CD14-positive monocyte (primary cell): ENCODE measurements around the gene CCDC32. TPM values are rescaled to one million over a fixed set of nuclear protein-coding genes. Genes with fewer than 3 reads are reported as not detected.
A peak's percentile ranks its signal among the peaks of the same experiment; 100 is the strongest.

Source experiments
- DNase-seq, 3 donors: peaks; one replicate each; pipeline ENCODE4 v3.0.0-alpha.2; 2011 to 2022
- H2AFZ ChIP-seq: 2 replicates; pipeline ENCODE4 v1.6.0; 2012; ENCODE audit warnings: mild to moderate bottlenecking, low read depth, low read length, inconsistent platforms; ENCODE audit not compliant: insufficient read depth, poor library complexity, severe bottlenecking
- H3K27ac ChIP-seq, 2 donors: 1 replicate in 1 of 2; 2 replicates in 1 of 2; pipeline ENCODE4 v1.5.1; 2012 to 2013; ENCODE audit warnings: low read length in 2 of 2, control low read depth in 1 of 2, inconsistent platforms in 1 of 2, low read depth in 1 of 2, mild to moderate bottlenecking in 1 of 2
- H3K27me3 ChIP-seq, 2 donors: one replicate each; pipeline versions ENCODE4 v1.6.0 to v1.6.1; 2011 to 2013; ENCODE audit warnings: low read length in 2 of 2; ENCODE audit not compliant: control insufficient read depth in 2 of 2, insufficient read depth in 2 of 2
- H3K36me3 ChIP-seq, 2 donors: replicated peaks in 1 of 2; 1 replicate in 1 of 2; 2 replicates in 1 of 2; pipeline versions ENCODE4 v1.5.1 to v1.6.1; 2012 to 2013; ENCODE audit warnings: low read length in 2 of 2, control low read depth in 1 of 2, inconsistent platforms in 1 of 2, mild to moderate bottlenecking in 1 of 2; ENCODE audit not compliant: insufficient read depth in 2 of 2, control insufficient read depth in 1 of 2
- H3K4me1 ChIP-seq, 2 donors: 1 replicate in 1 of 2; 2 replicates in 1 of 2; pipeline versions ENCODE4 v1.5.1 to v1.6.1; 2012 to 2013; ENCODE audit warnings: low read length in 2 of 2, control low read depth in 1 of 2, inconsistent platforms in 1 of 2, mild to moderate bottlenecking in 1 of 2, moderate library complexity in 1 of 2; ENCODE audit not compliant: insufficient read depth in 2 of 2, control insufficient read depth in 1 of 2
- H3K4me2 ChIP-seq: replicated peaks from 2 replicates; pipeline ENCODE3; 2012; ENCODE audit warnings: low read length, moderate library complexity, mild to moderate bottlenecking; ENCODE audit not compliant: poor library complexity, severe bottlenecking; ENCODE audit errors: extremely low read depth
- H3K4me3 ChIP-seq, 3 experiments: fragments of 200-600 bp in 1 of 3; sonication (generic) in 1 of 3; replicated peaks in 1 of 3; 1 replicate in 2 of 3; 2 replicates in 1 of 3; pipeline ENCODE4 v1.5.1; 2011 to 2013; ENCODE audit warnings: low read length in 3 of 3, mild to moderate bottlenecking in 3 of 3, control low read depth in 2 of 3, low read depth in 2 of 3, inconsistent platforms in 1 of 3, moderate library complexity in 1 of 3
- H3K79me2 ChIP-seq: 2 replicates; pipeline ENCODE4 v1.6.0; 2012; ENCODE audit warnings: mild to moderate bottlenecking, control low read depth, inconsistent platforms, low read length, moderate library complexity; ENCODE audit not compliant: insufficient read depth
- H3K9ac ChIP-seq: 2 replicates; pipeline ENCODE4 v1.6.0; 2017; ENCODE audit warnings: low read length, mild to moderate bottlenecking; ENCODE audit not compliant: insufficient read depth, poor library complexity, severe bottlenecking
- H3K9me3 ChIP-seq, 2 donors: replicated peaks in 1 of 2; 1 replicate in 1 of 2; 2 replicates in 1 of 2; pipeline versions ENCODE4 v1.5.1 to v1.6.1; 2012 to 2013; ENCODE audit warnings: low read length in 2 of 2, control low read depth in 1 of 2; ENCODE audit not compliant: control insufficient read depth in 1 of 2, insufficient read depth in 1 of 2
- H4K20me1 ChIP-seq: 2 replicates; pipeline ENCODE4 v1.6.0; 2012; ENCODE audit warnings: mild to moderate bottlenecking, low read length, control low read depth, moderate library complexity; ENCODE audit not compliant: insufficient read depth
- H3K27ac Mint-ChIP-seq, 7 donors: one replicate each; pipeline ENCODE4 v1.8.0; 2020; ENCODE audit warnings: mild to moderate bottlenecking in 7 of 7, mixed read lengths in 7 of 7, moderate library complexity in 6 of 7, inconsistent platforms in 2 of 7
- H3K27me3 Mint-ChIP-seq, 3 donors: one replicate each; pipeline ENCODE4 v1.8.0; 2021 to 2022; ENCODE audit warnings: low read depth in 3 of 3, mild to moderate bottlenecking in 3 of 3, mixed read lengths in 3 of 3, moderate library complexity in 3 of 3, inconsistent platforms in 1 of 3
- H3K36me3 Mint-ChIP-seq, 2 donors: one replicate each; pipeline ENCODE4 v1.8.0; 2020; ENCODE audit warnings: mixed read lengths in 2 of 2, inconsistent platforms in 1 of 2, mild to moderate bottlenecking in 1 of 2
- H3K4me1 Mint-ChIP-seq: one replicate; pipeline ENCODE4 v1.8.0; 2020; ENCODE audit warnings: mild to moderate bottlenecking, mixed read lengths
- H3K4me3 Mint-ChIP-seq, 2 donors: one replicate each; pipeline ENCODE4 v1.8.0; 2020; ENCODE audit warnings: mild to moderate bottlenecking in 2 of 2, mixed read lengths in 2 of 2, moderate library complexity in 1 of 2
- H3K9me3 Mint-ChIP-seq, 7 donors: one replicate each; pipeline ENCODE4 v1.8.0; 2020 to 2022; ENCODE audit warnings: mixed read lengths in 7 of 7, mild to moderate bottlenecking in 6 of 7, moderate library complexity in 6 of 7, inconsistent platforms in 2 of 7
- WGBS: methylation state at CpG from one replicate; pipeline ENCODE4 v1.1.5; 2013; ENCODE audit warnings: missing lambda C conversion rate; ENCODE audit not compliant: insufficient coverage; 5-methylcytosine and 5-hydroxymethylcytosine counted together
- intact Hi-C, 2 donors: fragments of 100-400 bp; cut with micrococcal nuclease; formaldehyde crosslinking; loops; one replicate each; pipeline versions ENCODE4 v1.15.0 to v1.15.1; 2023
- polyA plus RNA-seq, 3 donors: library from polyadenylated mRNA; depleted of rRNA in 1 of 3; unstranded in 2 of 3; stranded (reverse) in 1 of 3; fragments of 300-500 nt in 2 of 3; fragments of >200 nt in 1 of 3; fragmentation: Illumina TruSeq in 2 of 3; gene quantifications; 1 replicate in 2 of 3; 2 replicates in 1 of 3; pipeline ENCODE4 v1.2.3, GENCODE V29; 2012 to 2021
- TF ChIP-seq, protein P1 (sequence below): fragments of 200-600 bp; IDR thresholded peaks from one replicate; pipeline ENCODE4 v1.8.0; 2022; ENCODE audit warnings: antibody characterized with exemption, mild to moderate bottlenecking

The CCDC32 gene
- polyA plus RNA-seq, 3 donors = 7.5 to 37.3 (median 30.8) TPM

DNA sequence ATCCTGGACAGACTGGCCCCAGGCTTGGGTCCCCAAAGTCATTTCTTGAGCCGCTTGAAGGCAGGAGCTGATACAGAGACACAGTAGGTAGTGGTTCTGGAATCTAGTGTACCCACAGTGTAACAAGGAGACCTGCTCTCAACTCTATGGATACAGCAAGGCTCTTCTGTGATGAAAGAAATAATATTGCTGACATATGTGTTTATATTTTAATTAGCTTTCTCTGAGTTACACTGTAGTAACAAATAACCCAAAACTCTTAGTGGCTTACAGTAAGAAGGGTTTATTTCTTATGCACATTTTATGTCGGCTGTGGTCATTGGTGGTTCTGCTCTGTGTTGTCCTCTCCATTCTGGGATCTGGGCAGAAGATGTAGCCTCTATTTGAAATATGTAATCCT lies 48.5 kb downstream of the CCDC32 start:
- intact Hi-C loops = no loop called here
- no peaks in the 10 kb centered on the region for H3K9me3 ChIP-seq
- H3K9ac ChIP-seq = no peak overlapping the region
- peaks cover 6 to 22% of the 10 kb centered on the region in 2 donors for H3K27me3 ChIP-seq
- Mint-ChIP-seq H3K4me1 (peaks cover 12% of the 10 kb centered on the region), H3K36me3 (peaks cover 6 to 8% of the 10 kb centered on the region in 2 donors), H3K4me3 (no peak overlapping the region), H3K27me3 (peaks cover 28 to 33% (median 29%) of the 10 kb centered on the region in 3 donors), H3K27ac (peak overlapping the region in 1 of 7 donors; percentile 7), H3K9me3 (peaks cover 0 to 14% (median under 1%) of the 10 kb centered on the region in 7 donors)
- H3K4me1 ChIP-seq = peaks cover 8 to 13% of the 10 kb centered on the region in 2 donors
- no peak for DNase-seq
- H3K36me3 ChIP-seq = no peaks in the 10 kb centered on the region
- no peak overlapping the region for H3K4me3 ChIP-seq
- no peak overlapping the region for H2AFZ ChIP-seq
- no peak overlapping the region for H3K4me2 ChIP-seq
- WGBS = no CpG with 5 or more reads among the region's 2 CpGs
- no peaks in the 10 kb centered on the region for H4K20me1 ChIP-seq
- no peaks in the 10 kb centered on the region for H3K79me2 ChIP-seq
- TF ChIP-seq, protein P1, sequence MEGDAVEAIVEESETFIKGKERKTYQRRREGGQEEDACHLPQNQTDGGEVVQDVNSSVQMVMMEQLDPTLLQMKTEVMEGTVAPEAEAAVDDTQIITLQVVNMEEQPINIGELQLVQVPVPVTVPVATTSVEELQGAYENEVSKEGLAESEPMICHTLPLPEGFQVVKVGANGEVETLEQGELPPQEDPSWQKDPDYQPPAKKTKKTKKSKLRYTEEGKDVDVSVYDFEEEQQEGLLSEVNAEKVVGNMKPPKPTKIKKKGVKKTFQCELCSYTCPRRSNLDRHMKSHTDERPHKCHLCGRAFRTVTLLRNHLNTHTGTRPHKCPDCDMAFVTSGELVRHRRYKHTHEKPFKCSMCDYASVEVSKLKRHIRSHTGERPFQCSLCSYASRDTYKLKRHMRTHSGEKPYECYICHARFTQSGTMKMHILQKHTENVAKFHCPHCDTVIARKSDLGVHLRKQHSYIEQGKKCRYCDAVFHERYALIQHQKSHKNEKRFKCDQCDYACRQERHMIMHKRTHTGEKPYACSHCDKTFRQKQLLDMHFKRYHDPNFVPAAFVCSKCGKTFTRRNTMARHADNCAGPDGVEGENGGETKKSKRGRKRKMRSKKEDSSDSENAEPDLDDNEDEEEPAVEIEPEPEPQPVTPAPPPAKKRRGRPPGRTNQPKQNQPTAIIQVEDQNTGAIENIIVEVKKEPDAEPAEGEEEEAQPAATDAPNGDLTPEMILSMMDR = no peak
- no peak overlapping the region for H3K27ac ChIP-seq

DNA sequence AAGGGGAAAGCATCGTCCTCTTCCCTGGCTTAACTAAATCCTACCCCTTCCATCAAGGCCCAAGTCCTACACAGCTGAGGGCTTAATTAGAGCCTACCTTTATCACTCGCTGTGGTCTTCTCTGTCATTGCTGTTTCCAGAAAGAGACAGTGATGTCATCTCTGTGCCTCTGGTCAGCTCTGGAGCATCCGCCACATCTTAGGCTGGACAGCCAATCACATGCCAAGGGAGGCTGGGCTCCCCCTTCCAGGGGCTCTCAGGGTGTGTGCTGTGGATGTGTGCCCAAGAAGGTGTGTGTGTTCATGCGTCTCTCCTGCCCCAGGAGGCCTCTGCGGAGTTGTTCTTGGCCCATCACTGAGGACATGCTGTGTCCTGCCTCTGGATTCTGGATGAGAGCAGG lies 51.2 kb downstream of the CCDC32 start:
- 100% methylated on average over 3 of the region's 5 CpGs for WGBS
- no peak for DNase-seq
- intact Hi-C loops = no loop called here
- Histone ChIP-seq H3K4me2 (no peak overlapping the region), H3K4me3 (no peak overlapping the region), H3K9ac (no peak overlapping the region), H3K79me2 (no peaks in the 10 kb centered on the region), H2AFZ (no peak overlapping the region), H3K27ac (no peak overlapping the region), H3K4me1 (peaks cover 13 to 14% of the 10 kb centered on the region in 2 donors), H3K36me3 (no peaks in the 10 kb centered on the region), H4K20me1 (no peaks in the 10 kb centered on the region), H3K27me3 (peaks cover 18 to 45% of the 10 kb centered on the region in 2 donors), H3K9me3 (no peaks in the 10 kb centered on the region)
- peaks cover 6 to 10% of the 10 kb centered on the region in 2 donors for H3K36me3 Mint-ChIP-seq
- H3K27ac Mint-ChIP-seq = no peak overlapping the region
- peaks cover 54 to 55% (median 55%) of the 10 kb centered on the region in 3 donors for H3K27me3 Mint-ChIP-seq
- peak overlapping the region in 1 of 2 donors; percentile 48 for H3K4me3 Mint-ChIP-seq
- H3K4me1 Mint-ChIP-seq = peaks cover 17% of the 10 kb centered on the region
- TF ChIP-seq, protein P1 = no peak
- H3K9me3 Mint-ChIP-seq = peaks cover 0 to 15% (median 2%) of the 10 kb centered on the region in 7 donors
